ENCODE data around the gene CAV1.

DNA sequence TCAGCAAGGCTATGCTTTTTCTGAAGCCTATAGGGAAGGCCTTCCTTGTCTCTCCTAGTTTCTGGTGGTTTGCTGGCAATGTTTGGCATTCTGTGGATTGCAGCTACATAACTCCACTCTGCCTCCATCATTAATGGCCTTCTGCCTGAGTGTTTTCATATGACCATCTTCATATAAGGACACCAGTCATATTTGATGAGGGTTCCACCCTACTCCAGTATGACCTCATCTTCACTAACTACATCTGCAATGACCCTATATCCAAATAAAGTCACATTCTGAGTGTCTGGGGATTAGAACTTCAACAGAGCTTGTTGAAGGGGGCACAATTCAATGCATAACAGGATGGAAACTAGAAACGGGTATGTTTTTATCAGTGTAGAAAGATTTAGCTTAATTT lies 22.1 kb downstream of the CAV1 start:
- TF ChIP-seq, protein P1, sequence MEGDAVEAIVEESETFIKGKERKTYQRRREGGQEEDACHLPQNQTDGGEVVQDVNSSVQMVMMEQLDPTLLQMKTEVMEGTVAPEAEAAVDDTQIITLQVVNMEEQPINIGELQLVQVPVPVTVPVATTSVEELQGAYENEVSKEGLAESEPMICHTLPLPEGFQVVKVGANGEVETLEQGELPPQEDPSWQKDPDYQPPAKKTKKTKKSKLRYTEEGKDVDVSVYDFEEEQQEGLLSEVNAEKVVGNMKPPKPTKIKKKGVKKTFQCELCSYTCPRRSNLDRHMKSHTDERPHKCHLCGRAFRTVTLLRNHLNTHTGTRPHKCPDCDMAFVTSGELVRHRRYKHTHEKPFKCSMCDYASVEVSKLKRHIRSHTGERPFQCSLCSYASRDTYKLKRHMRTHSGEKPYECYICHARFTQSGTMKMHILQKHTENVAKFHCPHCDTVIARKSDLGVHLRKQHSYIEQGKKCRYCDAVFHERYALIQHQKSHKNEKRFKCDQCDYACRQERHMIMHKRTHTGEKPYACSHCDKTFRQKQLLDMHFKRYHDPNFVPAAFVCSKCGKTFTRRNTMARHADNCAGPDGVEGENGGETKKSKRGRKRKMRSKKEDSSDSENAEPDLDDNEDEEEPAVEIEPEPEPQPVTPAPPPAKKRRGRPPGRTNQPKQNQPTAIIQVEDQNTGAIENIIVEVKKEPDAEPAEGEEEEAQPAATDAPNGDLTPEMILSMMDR (conservative IDR thresholded peaks at IDR 0.05 in 1 of 2, IDR thresholded peaks at IDR 0.05 in 1 of 2; ENCODE audit: extremely low read depth in 1 of 2, insufficient read depth in 1 of 2, low read depth in 1 of 2, low read length in 2 of 2), result no peak
- TF ChIP-seq EZH2 (IDR thresholded peaks at IDR 0.05; ENCODE audit: borderline replicate concordance, low read length), result no peak
